Measurements from ENCODE around the gene UGT1A7. TPM values are rescaled to one million over a fixed set of nuclear protein-coding genes. Genes with fewer than 3 reads are reported as not detected.

Gene UGT1A7
- total RNA-seq, 1 donor from 2014 or later: not detected

GRCh38 chr2:233794128-233794658 lies 112.5 kb downstream of the UGT1A7 start:
- no peak for DNase-seq (ENCODE audit: extremely low read depth, low read depth, low spot score)

DNA sequence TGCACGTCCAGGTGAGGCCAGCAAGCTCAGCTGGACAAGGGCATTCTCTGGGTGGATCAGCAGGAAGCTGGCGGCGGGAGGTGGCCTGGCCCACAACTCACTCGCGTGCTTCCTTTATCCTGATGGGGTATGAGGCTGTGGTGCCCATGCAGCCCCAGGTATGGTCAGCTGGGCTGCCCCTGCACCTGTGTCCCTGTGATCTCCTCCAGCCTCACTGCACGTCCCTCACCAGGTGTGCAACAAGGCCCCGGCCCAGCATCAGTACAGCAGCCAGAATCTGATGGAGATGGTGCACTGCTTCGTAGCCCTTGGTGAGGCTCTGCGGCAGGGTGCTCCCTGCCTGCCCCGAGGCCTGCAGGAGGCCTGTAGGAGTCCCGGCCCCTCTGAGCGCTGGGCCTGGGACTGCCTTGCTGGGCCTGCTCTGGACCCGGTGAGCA lies 114.1 kb downstream of the UGT1A7 start:
- no peak for DNase-seq (ENCODE audit: extremely low read depth, low read depth, low spot score)

DNA sequence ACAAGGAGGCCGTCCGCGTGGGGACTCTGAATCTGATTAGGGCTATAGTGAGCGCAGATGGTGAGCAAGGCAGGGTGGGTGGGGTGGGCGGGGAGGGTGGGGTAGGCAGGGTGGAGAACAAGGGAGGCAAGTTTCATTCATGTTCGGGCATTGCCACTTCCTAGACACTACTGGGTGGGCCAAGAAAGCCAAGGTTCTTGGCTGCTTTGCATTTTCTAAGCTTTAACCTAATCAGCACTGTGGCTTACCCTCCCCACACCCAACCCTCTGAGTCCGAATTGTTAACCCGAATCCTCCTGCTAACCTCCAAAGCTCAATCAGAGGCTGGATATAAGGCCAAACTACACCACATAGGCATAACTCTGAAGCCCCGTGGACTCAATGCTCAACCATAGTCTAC lies 114.6 kb downstream of the UGT1A7 start:
- no peak for DNase-seq (ENCODE audit: extremely low read depth, low read depth, low spot score)

DNA sequence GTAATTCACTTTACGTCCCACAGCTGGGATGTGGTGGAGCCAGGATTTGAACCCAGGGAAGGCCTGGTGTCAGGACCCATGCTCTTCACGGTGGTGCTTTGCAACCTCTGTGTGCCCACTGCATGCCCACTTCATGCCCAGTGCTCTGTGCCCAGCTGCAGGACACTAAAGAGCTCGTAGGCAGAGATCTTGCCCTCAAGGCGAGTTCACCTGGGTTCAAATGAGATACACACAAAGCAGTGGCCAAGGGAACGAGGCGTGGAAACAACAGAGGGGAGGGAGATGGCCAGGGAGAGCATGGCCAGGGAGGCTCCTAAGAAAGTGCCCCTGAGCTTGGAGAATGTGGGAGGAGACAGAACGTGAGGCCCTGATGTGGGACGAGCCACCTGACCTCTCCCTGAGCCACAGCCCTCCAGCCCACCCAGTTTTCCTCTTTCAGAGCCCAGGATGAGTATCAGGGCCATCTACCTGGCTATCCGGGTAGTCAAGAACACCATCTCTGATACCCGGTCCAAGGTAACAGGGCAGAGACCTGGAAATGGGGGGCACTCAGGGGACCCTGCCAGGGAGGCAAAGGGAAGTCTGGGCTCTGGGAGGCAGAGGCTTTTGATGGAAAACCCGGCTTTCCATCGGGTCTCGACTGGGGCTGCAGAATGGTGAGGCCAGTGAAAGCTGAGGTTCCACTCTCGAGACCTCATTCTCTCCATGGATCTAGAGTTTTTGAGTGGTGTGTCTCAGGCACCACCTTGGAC lies 116.8 kb downstream of the UGT1A7 start:
- DNase-seq (ENCODE audit: extremely low read depth, low read depth, low spot score): no peak

GRCh38 chr2:233799087-233799665 lies 117.5 kb downstream of the UGT1A7 start:
- DNase-seq (ENCODE audit: extremely low read depth, low read depth, low spot score): no peak

GRCh38 chr2:233799716-233800115 lies 118.0 kb downstream of the UGT1A7 start:
- DNase-seq (ENCODE audit: extremely low read depth, low read depth, low spot score): no peak

- DNase-seq (ENCODE audit: extremely low read depth, low read depth, low spot score): no peak
Measured at GRCh38 chr2:233800208-233800607, 118.5 kb downstream of the UGT1A7 start.

DNA sequence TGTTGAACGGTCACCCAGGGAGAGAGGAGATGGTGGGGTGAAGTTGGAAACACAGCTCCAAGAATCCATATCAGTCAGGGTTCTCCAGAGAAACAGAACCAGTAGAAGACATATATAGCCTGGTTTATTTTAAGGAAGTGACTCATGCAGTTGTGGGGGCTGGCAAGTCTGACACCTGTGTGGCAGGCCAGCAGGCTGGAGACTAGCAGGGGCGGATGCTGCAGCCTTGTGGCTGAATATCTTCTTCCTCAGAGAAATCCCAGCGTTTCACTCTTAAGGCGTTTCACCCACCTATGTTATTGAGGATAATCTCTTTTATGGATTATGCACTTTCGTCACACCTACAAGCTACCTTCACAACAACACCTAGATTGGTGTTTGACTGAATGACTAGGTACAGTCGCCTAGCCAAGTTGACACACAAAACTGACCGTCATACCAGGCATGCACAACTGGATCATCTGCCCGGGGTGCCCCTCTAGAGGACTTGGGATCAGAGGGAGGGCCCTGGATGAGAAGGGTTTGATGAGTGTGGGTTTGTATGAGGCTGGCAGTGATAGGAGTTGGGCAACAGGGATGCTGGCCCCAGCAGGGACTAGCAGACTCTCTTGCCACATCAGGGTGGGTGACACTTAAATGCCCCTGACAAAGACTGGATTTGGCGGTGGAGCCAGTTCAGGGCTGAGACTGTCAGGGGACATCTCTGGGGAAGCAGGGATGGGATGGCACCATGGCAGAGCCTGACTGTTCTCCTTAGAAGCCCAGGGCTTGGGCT lies 119.8 kb downstream of the UGT1A7 start:
- no peak for DNase-seq (ENCODE audit: extremely low read depth, low read depth, low spot score)

GRCh38 chr2:233802132-233802815 lies 120.6 kb downstream of the UGT1A7 start:
- DNase-seq (ENCODE audit: extremely low read depth, low read depth, low spot score): no peak

- no peak for DNase-seq (ENCODE audit: extremely low read depth, low read depth, low spot score)
Measured at GRCh38 chr2:233803292-233803911, 121.7 kb downstream of the UGT1A7 start.

GRCh38 chr2:233803994-233804393 lies 122.3 kb downstream of the UGT1A7 start:
- DNase-seq (ENCODE audit: extremely low read depth, low read depth, low spot score): no peak

GRCh38 chr2:233807215-233807865 lies 125.6 kb downstream of the UGT1A7 start:
- no peak for DNase-seq (ENCODE audit: extremely low read depth, low read depth, low spot score)

- DNase-seq (ENCODE audit: extremely low read depth, low read depth, low spot score): no peak
Measured at GRCh38 chr2:233807966-233808935, 126.5 kb downstream of the UGT1A7 start.

GRCh38 chr2:233810385-233810784 lies 128.7 kb downstream of the UGT1A7 start:
- no peak for DNase-seq (ENCODE audit: extremely low read depth, low read depth, low spot score)

- no peak for DNase-seq (ENCODE audit: extremely low read depth, low read depth, low spot score)
Measured at GRCh38 chr2:233811087-233811486, 129.4 kb downstream of the UGT1A7 start.

GRCh38 chr2:233811732-233812131 lies 130.0 kb downstream of the UGT1A7 start:
- no peak for DNase-seq (ENCODE audit: extremely low read depth, low read depth, low spot score)

- no peak for DNase-seq (ENCODE audit: extremely low read depth, low read depth, low spot score)
Measured at GRCh38 chr2:233813236-233814055, 131.7 kb downstream of the UGT1A7 start.
